Thyroid gland (tissue), 4 donors: ENCODE data around the gene LPP. TPM values are rescaled to one million over a fixed set of nuclear protein-coding genes. Genes with fewer than 3 reads are reported as not detected.

Experiments
- DNase-seq, 2 donors: peaks; one replicate each; pipeline ENCODE4 v3.0.0-alpha.2; 2019
- H3K27ac ChIP-seq, 3 donors: fragments of 200-600 bp; sonication (generic); 1 replicate in 2 of 3; 2 replicates in 1 of 3; pipeline ENCODE4 v1.5.1; 2016 to 2019; ENCODE audit warnings: mild to moderate bottlenecking in 1 of 3, moderate library complexity in 1 of 3
- H3K27me3 ChIP-seq: fragments of 200-600 bp; sonication (generic); one replicate; pipeline ENCODE4 v1.5.1; 2019
- H3K36me3 ChIP-seq, 2 donors: fragments of 200-600 bp; sonication (generic); one replicate each; pipeline ENCODE4 v1.5.1; 2016 to 2019
- H3K4me1 ChIP-seq, 2 donors: fragments of 200-600 bp; sonication (generic); one replicate each; pipeline ENCODE4 v1.5.1; 2017 to 2019
- H3K4me3 ChIP-seq, 3 donors: fragments of 200-600 bp; sonication (generic); replicated peaks in 1 of 3; 1 replicate in 2 of 3; 2 replicates in 1 of 3; pipeline ENCODE4 v1.5.1; 2016; ENCODE audit warnings: mild to moderate bottlenecking in 1 of 3
- H3K9me3 ChIP-seq: fragments of 200-600 bp; sonication (generic); one replicate; pipeline ENCODE4 v1.5.1; 2017
- POLR2A ChIP-seq, 2 donors: fragments of 450-650 bp; IDR thresholded peaks; one replicate each; pipeline ENCODE4 v1.6.1; 2017; ENCODE audit warnings: antibody characterized with exemption in 2 of 2, mild to moderate bottlenecking in 2 of 2, moderate library complexity in 1 of 2
- WGBS, 2 donors: methylation state at CpG; one replicate each; pipeline ENCODE4 v1.1.5; 2017; 5-methylcytosine and 5-hydroxymethylcytosine counted together
- intact Hi-C: fragments of 100-400 bp; cut with DNase I; formaldehyde crosslinking; loops from one replicate; pipeline ENCODE4 v1.15.1; 2023
- total RNA-seq, 4 donors: library from RNA; depleted of rRNA; stranded (reverse); fragments of >200 nt; gene quantifications; one replicate each; pipeline ENCODE4 v1.2.3, GENCODE V29; 2016
- TF ChIP-seq, protein P1 (sequence below), 6 experiments: fragments of 200-600 bp in 3 of 6; fragments of 450-650 bp in 3 of 6; sonication (generic) in 3 of 6; IDR thresholded peaks; one replicate each; pipeline ENCODE4 v1.5.1; 2016 to 2019; ENCODE audit warnings: antibody characterized with exemption in 6 of 6, mild to moderate bottlenecking in 2 of 6, inconsistent platforms in 1 of 6, moderate library complexity in 1 of 6

Gene LPP
- total RNA-seq, 4 donors from 2014 or later, result 79.0 to 141 (median 82.8) TPM

DNA sequence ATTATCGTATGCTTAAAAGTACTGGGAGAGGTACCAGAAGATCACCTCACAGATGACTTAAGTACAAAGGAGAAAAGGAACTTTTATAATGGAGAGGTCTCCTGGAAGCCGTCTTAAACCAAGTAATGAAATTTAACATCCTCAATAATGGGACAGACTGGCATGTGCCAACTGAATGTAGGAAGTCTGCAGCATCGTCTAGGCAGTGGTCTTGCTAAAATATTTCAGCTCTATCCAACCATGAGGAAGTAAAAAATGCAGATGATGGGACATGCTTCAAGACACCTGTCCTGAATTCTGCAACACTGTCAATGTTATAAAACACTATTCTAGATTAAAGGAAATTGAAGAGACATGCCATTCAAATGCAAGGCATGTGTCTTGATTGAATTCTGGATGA, 559.0 kb downstream of the LPP start:
- Histone ChIP-seq H3K9me3 (no peaks in the 10 kb centered on the region), H3K27ac (no peak overlapping the region), H3K4me3 (no peak overlapping the region), H3K4me1 (peaks cover 0 to 5% of the 10 kb centered on the region in 2 donors), H3K27me3 (no peaks in the 10 kb centered on the region), H3K36me3 (no peaks in the 10 kb centered on the region)
- WGBS, 2 donors, result 75 to 88% methylated on average over 3 of the region's 3 CpGs
- intact Hi-C loops, result no loop called here
- TF ChIP-seq, protein P1, sequence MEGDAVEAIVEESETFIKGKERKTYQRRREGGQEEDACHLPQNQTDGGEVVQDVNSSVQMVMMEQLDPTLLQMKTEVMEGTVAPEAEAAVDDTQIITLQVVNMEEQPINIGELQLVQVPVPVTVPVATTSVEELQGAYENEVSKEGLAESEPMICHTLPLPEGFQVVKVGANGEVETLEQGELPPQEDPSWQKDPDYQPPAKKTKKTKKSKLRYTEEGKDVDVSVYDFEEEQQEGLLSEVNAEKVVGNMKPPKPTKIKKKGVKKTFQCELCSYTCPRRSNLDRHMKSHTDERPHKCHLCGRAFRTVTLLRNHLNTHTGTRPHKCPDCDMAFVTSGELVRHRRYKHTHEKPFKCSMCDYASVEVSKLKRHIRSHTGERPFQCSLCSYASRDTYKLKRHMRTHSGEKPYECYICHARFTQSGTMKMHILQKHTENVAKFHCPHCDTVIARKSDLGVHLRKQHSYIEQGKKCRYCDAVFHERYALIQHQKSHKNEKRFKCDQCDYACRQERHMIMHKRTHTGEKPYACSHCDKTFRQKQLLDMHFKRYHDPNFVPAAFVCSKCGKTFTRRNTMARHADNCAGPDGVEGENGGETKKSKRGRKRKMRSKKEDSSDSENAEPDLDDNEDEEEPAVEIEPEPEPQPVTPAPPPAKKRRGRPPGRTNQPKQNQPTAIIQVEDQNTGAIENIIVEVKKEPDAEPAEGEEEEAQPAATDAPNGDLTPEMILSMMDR (IDR thresholded peaks at IDR 0.05), result no peak
- no peak for TF ChIP-seq POLR2A (IDR thresholded peaks at IDR 0.05)
- no peak for DNase-seq

DNA sequence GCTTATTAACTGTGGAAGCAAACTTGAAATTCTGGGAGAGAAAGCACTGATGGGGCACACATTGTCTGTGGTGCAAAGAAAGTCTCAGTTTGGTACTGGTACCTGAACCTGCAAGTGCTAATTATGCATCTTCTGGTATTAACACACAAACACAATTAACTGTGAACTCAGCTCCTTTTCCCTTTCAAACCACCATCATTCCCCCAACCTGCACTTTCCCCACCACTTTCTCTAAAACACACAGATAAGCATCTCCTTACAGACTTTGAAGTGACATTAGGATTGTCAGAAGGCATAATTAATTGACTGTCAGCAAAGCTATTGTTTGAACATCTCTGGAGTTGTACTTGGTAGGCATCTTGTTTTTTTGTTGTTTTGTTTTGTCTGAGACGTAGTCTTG, 565.6 kb downstream of the LPP start:
- intact Hi-C loops, result no loop called here
- 94 to 100% methylated on average over 1 of the region's 1 CpG for WGBS, 2 donors

DNA sequence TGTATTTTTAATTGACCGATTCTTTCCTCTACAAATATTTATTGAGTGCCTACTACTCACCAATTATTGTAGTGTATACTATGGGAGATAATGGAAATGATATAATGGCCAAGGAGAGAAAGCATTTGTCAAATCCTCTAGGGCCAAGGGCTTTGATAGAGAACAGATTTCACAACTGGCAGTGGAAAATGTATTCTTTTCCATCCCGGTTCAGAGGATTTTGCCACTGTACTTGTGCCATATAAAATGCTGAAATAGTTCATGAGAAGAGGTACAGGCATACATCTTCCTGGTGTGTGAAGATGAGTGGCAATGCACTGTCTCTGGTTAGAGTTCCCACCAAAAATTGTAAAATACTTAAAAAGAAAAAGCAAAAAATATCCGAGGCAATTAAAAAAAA, 566.3 kb downstream of the LPP start:
- Histone ChIP-seq H3K36me3 (no peaks in the 10 kb centered on the region), H3K27me3 (no peaks in the 10 kb centered on the region), H3K4me1 (no peaks in the 10 kb centered on the region), H3K4me3 (no peak overlapping the region), H3K9me3 (no peaks in the 10 kb centered on the region), H3K27ac (no peak overlapping the region)
- 56 to 84% methylated on average over 3 of the region's 3 CpGs for WGBS, 2 donors
- intact Hi-C loops, result no loop called here
- TF ChIP-seq POLR2A (IDR thresholded peaks at IDR 0.05), result no peak
- TF ChIP-seq, protein P1 (IDR thresholded peaks at IDR 0.05), result no peak
- no peak for DNase-seq

More for the DNA sequence above, 565.6 kb downstream of the LPP start:
- Histone ChIP-seq H3K9me3 (no peaks in the 10 kb centered on the region), H3K27ac (no peak overlapping the region), H3K27me3 (no peaks in the 10 kb centered on the region), H3K4me1 (no peaks in the 10 kb centered on the region), H3K4me3 (no peak overlapping the region), H3K36me3 (no peaks in the 10 kb centered on the region)
- TF ChIP-seq, protein P1 (IDR thresholded peaks at IDR 0.05), result no peak
- TF ChIP-seq POLR2A (IDR thresholded peaks at IDR 0.05), result no peak
- no peak for DNase-seq

DNA sequence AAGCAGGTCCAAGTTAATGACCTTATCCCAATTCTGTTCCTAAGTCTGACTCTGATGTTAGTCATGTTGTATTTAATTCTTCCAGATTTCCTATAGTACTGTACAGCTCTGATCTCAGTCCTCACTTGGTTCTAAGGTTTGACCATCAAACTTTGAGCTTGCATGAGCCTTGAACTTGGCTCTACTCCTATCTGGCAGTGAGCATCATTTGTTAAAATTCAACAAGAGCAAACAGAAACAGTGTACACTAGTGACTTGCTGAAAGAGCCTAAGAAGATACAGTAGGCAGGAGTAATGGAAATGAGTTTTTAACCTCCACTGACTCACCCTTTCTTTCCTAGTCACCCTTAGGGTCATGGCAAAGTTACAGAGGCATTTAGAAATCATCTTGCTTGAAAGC, 566.7 kb downstream of the LPP start:
- no peaks in the 10 kb centered on the region for H3K4me1 ChIP-seq
- H3K27me3 ChIP-seq, result no peaks in the 10 kb centered on the region
- intact Hi-C loops, result no loop called here
- H3K36me3 ChIP-seq, result no peaks in the 10 kb centered on the region
- H3K4me3 ChIP-seq, result no peak overlapping the region
- no peaks in the 10 kb centered on the region for H3K9me3 ChIP-seq
- no peak overlapping the region for H3K27ac ChIP-seq
- TF ChIP-seq, protein P1 (IDR thresholded peaks at IDR 0.05), result no peak
- no peak for TF ChIP-seq POLR2A (IDR thresholded peaks at IDR 0.05)
- DNase-seq, result no peak

DNA sequence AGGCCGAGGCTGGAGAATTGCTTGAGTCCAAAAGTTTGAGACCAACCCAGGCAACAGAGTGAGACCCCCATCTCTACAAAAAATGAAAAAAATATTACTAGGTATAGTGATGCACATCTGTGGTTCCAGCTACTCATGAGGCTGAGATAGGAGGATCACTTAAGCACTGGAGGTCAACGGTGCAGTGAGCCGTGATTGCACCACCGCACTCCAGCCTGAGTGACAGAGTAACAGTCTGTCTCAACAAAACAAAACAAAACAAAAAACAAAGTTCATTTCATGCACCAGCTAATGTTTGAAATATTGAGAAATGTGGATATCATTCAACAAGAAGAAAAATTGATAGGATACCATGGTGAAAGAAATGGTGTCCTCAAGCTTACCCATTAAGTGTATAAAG, 567.4 kb downstream of the LPP start:
- no peaks in the 10 kb centered on the region for H3K4me1 ChIP-seq

More for the DNA sequence above, 567.4 kb downstream of the LPP start:
- Histone ChIP-seq H3K4me3 (no peak overlapping the region), H3K27ac (no peak overlapping the region), H3K9me3 (no peaks in the 10 kb centered on the region), H3K27me3 (no peaks in the 10 kb centered on the region), H3K36me3 (no peaks in the 10 kb centered on the region)
- WGBS, 2 donors, result 96 to 97% methylated on average over 4 of the region's 4 CpGs
- TF ChIP-seq, protein P1 (IDR thresholded peaks at IDR 0.05), result no peak
- no peak for TF ChIP-seq POLR2A (IDR thresholded peaks at IDR 0.05)
- no peak for DNase-seq
- intact Hi-C loops, result no loop called here
